MCF 10A (cell line): ENCODE results near the gene CR1. TPM values are rescaled to one million over a fixed set of nuclear protein-coding genes. Genes with fewer than 3 reads are reported as not detected.
A peak's percentile ranks its signal among the peaks of the same experiment; 100 is the strongest.

Source experiments
- BruUV-seq: library from RNA; stranded (reverse); fragments of 400-500 nt; replicated peaks from 2 replicates; lab custom pipeline; 2021; lab: Mats Ljungman, UMichigan
- CTCF ChIA-PET: fragments of 300-600 bp; sonication (Branson Sonifier 250); formaldehyde crosslinking; extraction: SDS; loops from one replicate; lab custom pipeline; 2021; ENCODE audit warnings: antibody characterized with exemption, inconsistent platforms; lab: Yijun Ruan, JAX
- POLR2A ChIA-PET: fragments of 300-600, 350-650 bp; sonication (Branson Sonifier 250); formaldehyde crosslinking; extraction: SDS; loops from one replicate; lab custom pipeline; 2020; ENCODE audit warnings: antibody characterized with exemption, inconsistent platforms; lab: Yijun Ruan, JAX
- DNase-seq: peaks from one replicate; pipeline ENCODE4 v3.0.0-alpha.2; 2018; ENCODE audit not compliant: unreplicated experiment
- H3K27ac Mint-ChIP-seq: one replicate; pipeline ENCODE4 v1.8.0; 2022; ENCODE audit warnings: mild to moderate bottlenecking, low read depth, mixed read lengths; ENCODE audit not compliant: unreplicated experiment
- H3K27me3 Mint-ChIP-seq: one replicate; pipeline ENCODE4 v1.8.0; 2022; ENCODE audit warnings: mixed read lengths; ENCODE audit not compliant: insufficient read depth, unreplicated experiment
- H3K36me3 Mint-ChIP-seq: one replicate; pipeline ENCODE4 v1.8.0; 2022; ENCODE audit warnings: mild to moderate bottlenecking, moderate library complexity, mixed read lengths; ENCODE audit not compliant: insufficient read depth, unreplicated experiment
- H3K4me1 Mint-ChIP-seq: one replicate; pipeline ENCODE4 v1.8.0; 2022; ENCODE audit warnings: mixed read lengths; ENCODE audit not compliant: insufficient read depth, unreplicated experiment
- H3K4me3 Mint-ChIP-seq: one replicate; pipeline ENCODE4 v1.8.0; 2022; ENCODE audit warnings: mild to moderate bottlenecking, moderate library complexity, mixed read lengths; ENCODE audit not compliant: unreplicated experiment
- H3K9me3 Mint-ChIP-seq: one replicate; pipeline ENCODE4 v1.8.0; 2022; ENCODE audit warnings: mixed read lengths; ENCODE audit not compliant: unreplicated experiment
- intact Hi-C: fragments of 100-400 bp; cut with micrococcal nuclease; formaldehyde crosslinking; loops from 2 replicates; pipeline ENCODE4 v1.14.1; 2022
- total RNA-seq: library from RNA; stranded (reverse); gene quantifications from 2 replicates; pipeline ENCODE4 v1.2.3, GENCODE V29; 2022
- TF ChIP-seq, protein P1 (sequence below): fragments of 200-600 bp; IDR thresholded peaks from one replicate; pipeline ENCODE4 v1.8.0; 2022; ENCODE audit warnings: antibody characterized with exemption, mild to moderate bottlenecking; ENCODE audit not compliant: unreplicated experiment

CR1 gene
- total RNA-seq, 1 experiment from 2014 or later, result not detected

DNA sequence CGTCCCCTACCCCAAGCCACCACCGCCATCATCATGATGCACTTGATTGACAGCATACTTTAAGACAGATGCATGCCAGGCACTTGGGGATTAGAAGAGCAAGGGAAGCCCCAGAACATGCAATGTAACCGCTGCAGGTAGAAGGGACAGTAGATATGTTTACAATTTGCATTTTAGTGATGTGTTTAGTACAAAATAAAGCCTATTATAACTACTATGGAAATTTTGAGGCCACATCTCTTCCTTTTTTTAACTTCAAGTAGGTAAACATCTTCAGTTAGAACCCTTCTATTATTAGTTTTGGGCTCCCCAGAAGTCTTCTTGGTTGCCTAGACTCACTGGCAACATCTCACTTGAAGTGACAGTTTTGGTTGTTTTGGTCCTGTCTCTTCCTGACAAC is 174.2 kb downstream of the CR1 start:
- no peak for DNase-seq
- no peak overlapping the region for H3K4me3 Mint-ChIP-seq
- peaks cover 12% of the 10 kb centered on the region for H3K4me1 Mint-ChIP-seq
- intact Hi-C loops, result loop anchor here (5.0 to 10.0 kb wide), 3 partner anchors 173 to 585 kb away; partner anchors contain the start of genes C4BPB and CR1
- peaks cover 92% of the 10 kb centered on the region for H3K27me3 Mint-ChIP-seq
- TF ChIP-seq, protein P1, sequence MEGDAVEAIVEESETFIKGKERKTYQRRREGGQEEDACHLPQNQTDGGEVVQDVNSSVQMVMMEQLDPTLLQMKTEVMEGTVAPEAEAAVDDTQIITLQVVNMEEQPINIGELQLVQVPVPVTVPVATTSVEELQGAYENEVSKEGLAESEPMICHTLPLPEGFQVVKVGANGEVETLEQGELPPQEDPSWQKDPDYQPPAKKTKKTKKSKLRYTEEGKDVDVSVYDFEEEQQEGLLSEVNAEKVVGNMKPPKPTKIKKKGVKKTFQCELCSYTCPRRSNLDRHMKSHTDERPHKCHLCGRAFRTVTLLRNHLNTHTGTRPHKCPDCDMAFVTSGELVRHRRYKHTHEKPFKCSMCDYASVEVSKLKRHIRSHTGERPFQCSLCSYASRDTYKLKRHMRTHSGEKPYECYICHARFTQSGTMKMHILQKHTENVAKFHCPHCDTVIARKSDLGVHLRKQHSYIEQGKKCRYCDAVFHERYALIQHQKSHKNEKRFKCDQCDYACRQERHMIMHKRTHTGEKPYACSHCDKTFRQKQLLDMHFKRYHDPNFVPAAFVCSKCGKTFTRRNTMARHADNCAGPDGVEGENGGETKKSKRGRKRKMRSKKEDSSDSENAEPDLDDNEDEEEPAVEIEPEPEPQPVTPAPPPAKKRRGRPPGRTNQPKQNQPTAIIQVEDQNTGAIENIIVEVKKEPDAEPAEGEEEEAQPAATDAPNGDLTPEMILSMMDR, result no peak
- no TSS peak for BruUV-seq
- H3K36me3 Mint-ChIP-seq, result no peaks in the 10 kb centered on the region
- H3K27ac Mint-ChIP-seq, result no peak overlapping the region
- H3K9me3 Mint-ChIP-seq, result peaks cover 8% of the 10 kb centered on the region
- POLR2A ChIA-PET, result no interaction called here
- CTCF ChIA-PET, result interaction anchor here (0.6 to 6.4 kb wide), 2 partner anchors 20 to 92 kb away, joined by 3 to 65 read pairs; no protein-coding TSS in a partner anchor

GRCh38 chr1:207670997-207671396 is 175.0 kb downstream of the CR1 start:
- ChIA-PET CTCF (interaction anchor here (0.6 to 6.4 kb wide), 7 partner anchors 11 to 126 kb away, joined by 3 to 65 read pairs (median 5); no protein-coding TSS in a partner anchor), POLR2A (interaction anchor here (0.6 kb wide), 1 partner anchor 437 kb away, joined by 3 read pairs; no protein-coding TSS in a partner anchor)
- Mint-ChIP-seq H3K9me3 (peaks cover 8% of the 10 kb centered on the region), H3K27ac (no peak overlapping the region), H3K4me3 (no peak overlapping the region), H3K36me3 (no peaks in the 10 kb centered on the region), H3K4me1 (peaks cover 12% of the 10 kb centered on the region), H3K27me3 (peaks cover 91% of the 10 kb centered on the region)
- DNase-seq, result peak; percentile 34
- intact Hi-C loops, result loop anchor here (5.0 to 10.0 kb wide), 3 partner anchors 174 to 586 kb away; partner anchors contain the start of genes C4BPB and CR1
- TF ChIP-seq, protein P1, result no peak
- no TSS peak for BruUV-seq

GRCh38 chr1:207672522-207673130 is 176.7 kb downstream of the CR1 start:
- Mint-ChIP-seq H3K9me3 (no peaks in the 10 kb centered on the region), H3K27me3 (peaks cover 75% of the 10 kb centered on the region), H3K4me1 (peaks cover 12% of the 10 kb centered on the region), H3K36me3 (no peaks in the 10 kb centered on the region), H3K27ac (no peak overlapping the region), H3K4me3 (no peak overlapping the region)
- intact Hi-C loops, result loop anchor here (1.0 to 10.0 kb wide), 6 partner anchors 52 to 588 kb away; partner anchors contain the start of genes C4BPB and CR1
- peak; percentile 86 for DNase-seq
- TF ChIP-seq, protein P1, result peak; percentile 90
- BruUV-seq, result no TSS peak
- CTCF ChIA-PET, result interaction anchor here (0.6 to 6.4 kb wide), 26 partner anchors 10 to 1539 kb away, joined by 3 to 65 read pairs (median 4); no protein-coding TSS in a partner anchor
- POLR2A ChIA-PET, result interaction anchor here (1.3 kb wide), 1 partner anchor 93 kb away, joined by 7 read pairs; no protein-coding TSS in a partner anchor

- H3K36me3 Mint-ChIP-seq, result no peaks in the 10 kb centered on the region
- TF ChIP-seq, protein P1, result no peak
- peaks cover 12% of the 10 kb centered on the region for H3K4me1 Mint-ChIP-seq
- BruUV-seq, result no TSS peak
- CTCF ChIA-PET, result interaction anchor here (0.6 to 6.4 kb wide), 13 partner anchors 12 to 740 kb away, joined by 3 to 65 read pairs (median 4); no protein-coding TSS in a partner anchor
- H3K27ac Mint-ChIP-seq, result no peak overlapping the region
- DNase-seq, result no peak
- H3K9me3 Mint-ChIP-seq, result no peaks in the 10 kb centered on the region
- intact Hi-C loops, result loop anchor here (2.0 to 10.0 kb wide), 4 partner anchors 53 to 589 kb away; partner anchors contain the start of genes C4BPB and CR1
- H3K27me3 Mint-ChIP-seq, result peaks cover 67% of the 10 kb centered on the region
- no peak overlapping the region for H3K4me3 Mint-ChIP-seq
- POLR2A ChIA-PET, result interaction anchor here (1.2 to 1.9 kb wide), 3 partner anchors 79 to 123 kb away, joined by 4 to 7 read pairs (median 7); partner anchors contain the start of gene CD46
These were observed 177.4 kb downstream of the CR1 start for GRCh38 chr1:207673399-207673798.
